CD14-positive monocyte (primary cell): ENCODE measurements around the gene BNC1. TPM values are rescaled to one million over a fixed set of nuclear protein-coding genes. Genes with fewer than 3 reads are reported as not detected.

Experiments
- DNase-seq, 3 donors: peaks; one replicate each; pipeline ENCODE4 v3.0.0-alpha.2; 2011 to 2022
- H2AFZ ChIP-seq: 2 replicates; pipeline ENCODE4 v1.6.0; 2012; ENCODE audit warnings: mild to moderate bottlenecking, low read depth, low read length, inconsistent platforms; ENCODE audit not compliant: insufficient read depth, poor library complexity, severe bottlenecking
- H3K27ac ChIP-seq, 2 donors: 1 replicate in 1 of 2; 2 replicates in 1 of 2; pipeline ENCODE4 v1.5.1; 2012 to 2013; ENCODE audit warnings: low read length in 2 of 2, control low read depth in 1 of 2, inconsistent platforms in 1 of 2, low read depth in 1 of 2, mild to moderate bottlenecking in 1 of 2
- H3K27me3 ChIP-seq, 2 donors: one replicate each; pipeline versions ENCODE4 v1.6.0 to v1.6.1; 2011 to 2013; ENCODE audit warnings: low read length in 2 of 2; ENCODE audit not compliant: control insufficient read depth in 2 of 2, insufficient read depth in 2 of 2
- H3K36me3 ChIP-seq, 2 donors: replicated peaks in 1 of 2; 1 replicate in 1 of 2; 2 replicates in 1 of 2; pipeline versions ENCODE4 v1.5.1 to v1.6.1; 2012 to 2013; ENCODE audit warnings: low read length in 2 of 2, control low read depth in 1 of 2, inconsistent platforms in 1 of 2, mild to moderate bottlenecking in 1 of 2; ENCODE audit not compliant: insufficient read depth in 2 of 2, control insufficient read depth in 1 of 2
- H3K4me1 ChIP-seq, 2 donors: 1 replicate in 1 of 2; 2 replicates in 1 of 2; pipeline versions ENCODE4 v1.5.1 to v1.6.1; 2012 to 2013; ENCODE audit warnings: low read length in 2 of 2, control low read depth in 1 of 2, inconsistent platforms in 1 of 2, mild to moderate bottlenecking in 1 of 2, moderate library complexity in 1 of 2; ENCODE audit not compliant: insufficient read depth in 2 of 2, control insufficient read depth in 1 of 2
- H3K4me2 ChIP-seq: replicated peaks from 2 replicates; pipeline ENCODE3; 2012; ENCODE audit warnings: low read length, moderate library complexity, mild to moderate bottlenecking; ENCODE audit not compliant: poor library complexity, severe bottlenecking; ENCODE audit errors: extremely low read depth
- H3K4me3 ChIP-seq, 3 experiments: fragments of 200-600 bp in 1 of 3; sonication (generic) in 1 of 3; replicated peaks in 1 of 3; 1 replicate in 2 of 3; 2 replicates in 1 of 3; pipeline ENCODE4 v1.5.1; 2011 to 2013; ENCODE audit warnings: low read length in 3 of 3, mild to moderate bottlenecking in 3 of 3, control low read depth in 2 of 3, low read depth in 2 of 3, inconsistent platforms in 1 of 3, moderate library complexity in 1 of 3
- H3K79me2 ChIP-seq: 2 replicates; pipeline ENCODE4 v1.6.0; 2012; ENCODE audit warnings: mild to moderate bottlenecking, control low read depth, inconsistent platforms, low read length, moderate library complexity; ENCODE audit not compliant: insufficient read depth
- H3K9ac ChIP-seq: 2 replicates; pipeline ENCODE4 v1.6.0; 2017; ENCODE audit warnings: low read length, mild to moderate bottlenecking; ENCODE audit not compliant: insufficient read depth, poor library complexity, severe bottlenecking
- H3K9me3 ChIP-seq, 2 donors: replicated peaks in 1 of 2; 1 replicate in 1 of 2; 2 replicates in 1 of 2; pipeline versions ENCODE4 v1.5.1 to v1.6.1; 2012 to 2013; ENCODE audit warnings: low read length in 2 of 2, control low read depth in 1 of 2; ENCODE audit not compliant: control insufficient read depth in 1 of 2, insufficient read depth in 1 of 2
- H4K20me1 ChIP-seq: 2 replicates; pipeline ENCODE4 v1.6.0; 2012; ENCODE audit warnings: mild to moderate bottlenecking, low read length, control low read depth, moderate library complexity; ENCODE audit not compliant: insufficient read depth
- H3K27ac Mint-ChIP-seq, 7 donors: one replicate each; pipeline ENCODE4 v1.8.0; 2020; ENCODE audit warnings: mild to moderate bottlenecking in 7 of 7, mixed read lengths in 7 of 7, moderate library complexity in 6 of 7, inconsistent platforms in 2 of 7
- H3K27me3 Mint-ChIP-seq, 3 donors: one replicate each; pipeline ENCODE4 v1.8.0; 2021 to 2022; ENCODE audit warnings: low read depth in 3 of 3, mild to moderate bottlenecking in 3 of 3, mixed read lengths in 3 of 3, moderate library complexity in 3 of 3, inconsistent platforms in 1 of 3
- H3K36me3 Mint-ChIP-seq, 2 donors: one replicate each; pipeline ENCODE4 v1.8.0; 2020; ENCODE audit warnings: mixed read lengths in 2 of 2, inconsistent platforms in 1 of 2, mild to moderate bottlenecking in 1 of 2
- H3K4me1 Mint-ChIP-seq: one replicate; pipeline ENCODE4 v1.8.0; 2020; ENCODE audit warnings: mild to moderate bottlenecking, mixed read lengths
- H3K4me3 Mint-ChIP-seq, 2 donors: one replicate each; pipeline ENCODE4 v1.8.0; 2020; ENCODE audit warnings: mild to moderate bottlenecking in 2 of 2, mixed read lengths in 2 of 2, moderate library complexity in 1 of 2
- H3K9me3 Mint-ChIP-seq, 7 donors: one replicate each; pipeline ENCODE4 v1.8.0; 2020 to 2022; ENCODE audit warnings: mixed read lengths in 7 of 7, mild to moderate bottlenecking in 6 of 7, moderate library complexity in 6 of 7, inconsistent platforms in 2 of 7
- WGBS: methylation state at CpG from one replicate; pipeline ENCODE4 v1.1.5; 2013; ENCODE audit warnings: missing lambda C conversion rate; ENCODE audit not compliant: insufficient coverage; 5-methylcytosine and 5-hydroxymethylcytosine counted together
- intact Hi-C, 2 donors: fragments of 100-400 bp; cut with micrococcal nuclease; formaldehyde crosslinking; loops; one replicate each; pipeline versions ENCODE4 v1.15.0 to v1.15.1; 2023
- polyA plus RNA-seq, 3 donors: library from polyadenylated mRNA; depleted of rRNA in 1 of 3; unstranded in 2 of 3; stranded (reverse) in 1 of 3; fragments of 300-500 nt in 2 of 3; fragments of >200 nt in 1 of 3; fragmentation: Illumina TruSeq in 2 of 3; gene quantifications; 1 replicate in 2 of 3; 2 replicates in 1 of 3; pipeline ENCODE4 v1.2.3, GENCODE V29; 2012 to 2021
- TF ChIP-seq, protein P1 (sequence below): fragments of 200-600 bp; IDR thresholded peaks from one replicate; pipeline ENCODE4 v1.8.0; 2022; ENCODE audit warnings: antibody characterized with exemption, mild to moderate bottlenecking

The BNC1 gene
- polyA plus RNA-seq, 3 donors: not detected

DNA sequence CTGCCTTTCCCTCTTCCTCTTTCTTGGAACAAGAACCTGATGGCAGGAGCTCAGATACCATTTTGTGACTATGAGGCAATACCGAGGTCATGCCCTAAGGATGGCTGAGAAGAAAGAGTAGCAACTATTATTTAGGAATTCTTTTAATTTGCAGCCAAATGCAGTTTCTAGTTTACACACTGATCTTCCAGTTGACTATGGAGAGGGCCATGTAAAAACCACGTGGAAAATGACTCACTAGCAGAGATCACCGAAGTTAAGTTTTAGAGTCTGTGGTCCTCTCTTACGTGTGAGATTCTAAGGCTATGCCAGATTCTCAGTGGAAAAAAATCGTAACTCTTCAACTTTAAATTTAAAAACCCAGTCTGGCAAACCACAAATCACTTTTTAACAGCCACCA is 7.8 kb downstream of the BNC1 start:
- no peaks in the 10 kb centered on the region for H3K36me3 Mint-ChIP-seq
- no peak overlapping the region for H3K27ac Mint-ChIP-seq
- H3K9me3 Mint-ChIP-seq: peaks cover 0 to 3% (median 0%) of the 10 kb centered on the region in 7 donors
- H3K9me3 ChIP-seq: no peaks in the 10 kb centered on the region
- H3K27me3 ChIP-seq: peaks cover 37 to 43% of the 10 kb centered on the region in 2 donors
- no peak overlapping the region for H3K27ac ChIP-seq
- no peak for DNase-seq
- TF ChIP-seq, protein P1, sequence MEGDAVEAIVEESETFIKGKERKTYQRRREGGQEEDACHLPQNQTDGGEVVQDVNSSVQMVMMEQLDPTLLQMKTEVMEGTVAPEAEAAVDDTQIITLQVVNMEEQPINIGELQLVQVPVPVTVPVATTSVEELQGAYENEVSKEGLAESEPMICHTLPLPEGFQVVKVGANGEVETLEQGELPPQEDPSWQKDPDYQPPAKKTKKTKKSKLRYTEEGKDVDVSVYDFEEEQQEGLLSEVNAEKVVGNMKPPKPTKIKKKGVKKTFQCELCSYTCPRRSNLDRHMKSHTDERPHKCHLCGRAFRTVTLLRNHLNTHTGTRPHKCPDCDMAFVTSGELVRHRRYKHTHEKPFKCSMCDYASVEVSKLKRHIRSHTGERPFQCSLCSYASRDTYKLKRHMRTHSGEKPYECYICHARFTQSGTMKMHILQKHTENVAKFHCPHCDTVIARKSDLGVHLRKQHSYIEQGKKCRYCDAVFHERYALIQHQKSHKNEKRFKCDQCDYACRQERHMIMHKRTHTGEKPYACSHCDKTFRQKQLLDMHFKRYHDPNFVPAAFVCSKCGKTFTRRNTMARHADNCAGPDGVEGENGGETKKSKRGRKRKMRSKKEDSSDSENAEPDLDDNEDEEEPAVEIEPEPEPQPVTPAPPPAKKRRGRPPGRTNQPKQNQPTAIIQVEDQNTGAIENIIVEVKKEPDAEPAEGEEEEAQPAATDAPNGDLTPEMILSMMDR: no peak
- peaks cover 41 to 45% (median 42%) of the 10 kb centered on the region in 3 donors for H3K27me3 Mint-ChIP-seq
- H3K79me2 ChIP-seq: no peaks in the 10 kb centered on the region
- no peaks in the 10 kb centered on the region for H4K20me1 ChIP-seq
- H3K4me1 ChIP-seq: no peaks in the 10 kb centered on the region
- no peaks in the 10 kb centered on the region for H3K4me1 Mint-ChIP-seq
- H3K4me2 ChIP-seq: no peak overlapping the region
- WGBS: 86% methylated on average over 5 of the region's 5 CpGs
- H3K9ac ChIP-seq: no peak overlapping the region
- H3K4me3 Mint-ChIP-seq: no peak overlapping the region
- H3K4me3 ChIP-seq: no peak overlapping the region
- intact Hi-C loops: no loop called here
- no peak overlapping the region for H2AFZ ChIP-seq
- H3K36me3 ChIP-seq: no peaks in the 10 kb centered on the region

DNA sequence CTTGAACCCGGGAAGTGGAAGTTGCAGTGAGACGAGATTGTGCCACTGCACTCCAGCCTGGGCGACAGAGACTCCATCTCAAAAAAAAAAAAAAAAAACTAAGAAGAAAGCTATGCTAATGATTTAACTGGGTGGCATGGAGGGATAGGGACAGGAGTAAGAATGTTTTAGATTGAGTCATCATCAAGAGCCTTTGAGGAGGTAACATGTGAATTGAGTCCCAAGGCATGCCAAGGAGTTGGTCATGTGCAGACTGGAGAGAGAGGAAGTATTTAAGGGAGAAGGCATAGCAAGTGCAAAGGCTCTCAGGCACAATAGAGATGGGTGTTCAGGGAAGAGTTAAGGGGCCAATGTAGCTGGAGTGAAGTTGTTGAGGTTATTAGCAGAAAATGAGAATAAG is 9.1 kb downstream of the BNC1 start:
- Mint-ChIP-seq H3K36me3 (no peaks in the 10 kb centered on the region), H3K9me3 (peaks cover 0 to 3% (median 0%) of the 10 kb centered on the region in 7 donors), H3K4me3 (no peak overlapping the region), H3K27ac (no peak overlapping the region), H3K4me1 (no peaks in the 10 kb centered on the region), H3K27me3 (peaks cover 28 to 35% (median 31%) of the 10 kb centered on the region in 3 donors)
- Histone ChIP-seq H3K4me1 (no peaks in the 10 kb centered on the region), H3K4me2 (no peak overlapping the region), H3K36me3 (no peaks in the 10 kb centered on the region), H2AFZ (no peak overlapping the region), H4K20me1 (no peaks in the 10 kb centered on the region), H3K79me2 (no peaks in the 10 kb centered on the region), H3K4me3 (no peak overlapping the region), H3K27me3 (peaks cover 24 to 30% of the 10 kb centered on the region in 2 donors), H3K9me3 (no peaks in the 10 kb centered on the region), H3K9ac (no peak overlapping the region), H3K27ac (no peak overlapping the region)
- intact Hi-C loops: no loop called here
- TF ChIP-seq, protein P1: no peak
- no peak for DNase-seq
- no CpG with 5 or more reads among the region's 3 CpGs for WGBS
